NCI-H446 (cell line): Measurements from ENCODE around the gene CMTM7.
"Not testable (repeated sequence)": the region's sequence is repeated elsewhere in the genome, so short reads cannot be mapped to it uniquely, and the experiment has no call there.

Experiments used
- DNase-seq, 2 experiments: peaks; one replicate each; lab custom pipeline; 2025; lab: John Stamatoyannopoulos, UW

CMTM7 gene

DNA sequence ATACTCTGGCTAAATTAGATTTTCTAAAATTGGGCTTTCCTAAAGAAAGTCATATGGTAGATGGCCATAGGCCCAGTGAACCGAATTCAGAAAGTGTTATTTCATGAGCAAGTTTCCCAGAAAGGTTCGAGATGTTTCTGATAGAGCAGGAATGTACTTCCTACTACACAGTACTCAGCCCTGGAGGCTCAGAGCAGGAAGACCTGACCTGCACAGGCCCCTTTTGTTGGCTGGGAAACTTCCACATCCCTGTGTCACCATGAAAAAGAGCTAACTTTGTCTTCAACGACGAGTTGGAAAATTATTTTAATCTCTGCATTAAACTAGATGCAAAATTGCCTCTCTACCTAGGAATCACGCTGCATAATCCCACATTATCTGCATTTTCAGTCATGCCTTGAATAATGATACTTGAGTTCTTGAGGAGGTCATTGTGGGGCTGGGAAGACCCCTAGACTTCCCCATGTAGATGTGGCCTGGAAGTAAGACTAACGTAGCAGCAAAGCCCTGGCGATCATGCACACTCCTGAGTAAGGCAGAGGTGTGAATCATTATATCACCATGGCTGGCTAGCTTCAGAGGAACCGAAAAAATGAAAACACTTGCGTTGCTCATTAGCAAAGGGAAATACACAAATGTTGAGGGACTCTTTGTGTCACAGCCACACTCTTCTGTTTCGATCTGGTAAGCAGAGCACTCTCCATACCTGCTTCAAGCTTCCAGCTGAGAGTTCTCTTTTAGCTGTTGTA lies 47.1 kb downstream of the CMTM7 start:
- no peak for DNase-seq

GRCh38 chr3:32439421-32439820 lies 47.8 kb downstream of the CMTM7 start:
- not testable (repeated sequence) for DNase-seq

DNA sequence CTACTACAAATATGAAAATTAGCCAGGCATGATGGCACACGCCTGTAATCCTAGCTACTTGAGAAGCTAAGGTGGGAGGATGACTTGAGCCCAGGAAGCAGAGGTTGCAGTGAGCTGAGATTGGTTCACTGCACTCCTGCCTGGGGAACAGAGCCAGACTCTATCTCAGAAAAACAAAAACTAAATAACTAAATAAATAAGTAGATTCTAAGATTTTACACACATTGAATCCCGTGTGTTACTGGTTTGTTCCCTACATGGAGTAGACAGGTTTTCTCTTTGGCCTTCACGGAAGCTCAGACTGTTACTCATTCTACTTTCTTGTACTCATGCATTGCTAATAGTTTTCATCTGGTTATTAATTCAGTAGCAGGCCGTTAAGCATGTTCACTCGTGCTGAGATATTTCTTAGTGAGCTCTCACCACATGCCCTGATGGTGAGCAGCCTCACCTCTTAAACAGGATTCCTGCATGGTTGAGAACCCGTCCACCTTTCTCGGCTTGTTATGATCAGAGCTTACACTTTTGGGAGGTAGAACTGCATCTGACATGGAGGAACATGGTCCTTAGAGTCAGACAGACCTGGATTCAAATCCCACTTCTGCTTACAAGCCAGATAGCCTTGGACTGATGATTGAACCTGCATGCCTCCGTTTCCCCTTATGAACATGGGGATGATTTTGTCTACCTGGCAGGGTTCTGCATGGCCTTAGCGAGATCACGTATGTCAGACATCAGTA lies 49.1 kb downstream of the CMTM7 start:
- no peak for DNase-seq

- DNase-seq = no peak
Measured at GRCh38 chr3:32442766-32443165, 51.1 kb downstream of the CMTM7 start.

DNA sequence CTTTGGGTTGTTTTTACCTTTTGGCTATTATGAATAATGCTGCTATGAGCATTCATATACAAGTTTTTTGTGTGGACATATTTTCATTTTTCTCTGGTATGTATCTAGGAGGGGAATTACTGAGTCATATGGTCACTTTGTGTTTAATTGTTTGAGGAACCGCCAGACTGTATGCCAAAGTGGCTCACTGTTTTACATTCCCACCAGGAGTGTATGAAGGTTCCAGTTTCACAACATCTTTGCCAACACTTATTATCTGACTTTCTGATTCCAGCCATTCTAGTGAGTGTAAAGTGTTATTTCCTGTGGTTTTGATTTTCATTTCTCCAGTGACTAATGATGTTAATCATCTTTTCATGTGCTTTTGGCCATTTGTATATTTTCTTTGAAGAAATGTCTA lies 51.8 kb downstream of the CMTM7 start:
- peak in 1 of 2 experiments; percentile 3 for DNase-seq

- no peak for DNase-seq
Measured at GRCh38 chr3:32447865-32448400, 56.3 kb downstream of the CMTM7 start.

DNA sequence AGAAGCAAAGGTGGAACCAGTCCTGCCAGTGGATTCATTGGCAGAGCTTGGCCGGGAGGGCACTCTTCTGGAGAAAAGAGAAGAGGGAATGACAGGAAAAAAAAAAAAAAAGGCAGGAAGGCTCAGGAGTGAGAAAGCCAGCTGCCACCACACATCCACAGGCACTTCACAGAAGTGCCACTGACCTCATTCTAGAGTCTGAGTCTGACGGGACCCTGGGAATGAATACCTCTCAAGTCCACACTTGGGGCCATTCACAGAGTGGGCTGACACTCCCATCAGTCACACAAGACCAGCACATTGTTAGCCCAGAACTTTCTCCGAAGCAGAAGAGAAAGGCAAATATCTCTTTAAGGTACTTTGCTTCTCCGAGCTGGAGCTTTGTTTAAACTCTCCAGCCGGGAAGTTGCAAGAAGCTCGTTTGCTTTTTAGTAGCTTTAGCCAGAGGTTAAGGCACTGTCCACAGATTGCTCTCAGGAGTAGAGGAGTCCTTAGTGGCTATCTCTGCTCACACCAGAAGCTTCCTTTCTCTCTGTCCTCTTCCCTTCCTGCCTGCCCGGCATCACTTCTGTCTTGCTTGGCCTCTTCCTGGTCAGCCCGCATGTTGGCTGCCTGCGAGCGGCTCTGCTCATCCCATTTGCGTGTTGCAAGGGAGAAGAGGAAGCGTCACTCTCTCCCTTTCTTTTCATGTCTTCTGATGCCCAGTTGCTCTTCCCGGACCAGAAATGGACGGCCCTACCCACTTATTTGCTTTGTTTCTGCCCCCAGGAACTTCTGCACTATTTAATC lies 57.2 kb downstream of the CMTM7 start:
- DNase-seq = no peak

DNA sequence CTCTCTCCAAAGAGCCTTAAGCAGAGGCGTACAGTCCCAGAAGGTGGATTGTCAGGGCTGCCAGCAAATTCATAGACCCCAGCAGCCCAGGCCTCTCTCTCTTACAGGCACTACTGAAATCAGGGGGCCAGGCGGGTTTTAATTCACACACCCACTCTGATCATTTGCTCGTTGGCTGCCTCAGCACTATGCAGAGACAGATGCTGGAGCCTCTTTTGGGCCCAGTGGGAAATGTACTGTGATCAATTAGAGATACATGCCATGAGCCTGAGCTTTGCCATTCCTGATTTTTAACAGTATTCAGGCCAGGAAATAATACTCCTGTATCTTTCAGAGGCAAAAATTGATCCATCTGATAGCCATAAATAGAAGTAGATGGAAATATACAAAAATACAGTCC lies 58.0 kb downstream of the CMTM7 start:
- no peak for DNase-seq

GRCh38 chr3:32450426-32450825 lies 58.8 kb downstream of the CMTM7 start:
- DNase-seq = no peak

DNA sequence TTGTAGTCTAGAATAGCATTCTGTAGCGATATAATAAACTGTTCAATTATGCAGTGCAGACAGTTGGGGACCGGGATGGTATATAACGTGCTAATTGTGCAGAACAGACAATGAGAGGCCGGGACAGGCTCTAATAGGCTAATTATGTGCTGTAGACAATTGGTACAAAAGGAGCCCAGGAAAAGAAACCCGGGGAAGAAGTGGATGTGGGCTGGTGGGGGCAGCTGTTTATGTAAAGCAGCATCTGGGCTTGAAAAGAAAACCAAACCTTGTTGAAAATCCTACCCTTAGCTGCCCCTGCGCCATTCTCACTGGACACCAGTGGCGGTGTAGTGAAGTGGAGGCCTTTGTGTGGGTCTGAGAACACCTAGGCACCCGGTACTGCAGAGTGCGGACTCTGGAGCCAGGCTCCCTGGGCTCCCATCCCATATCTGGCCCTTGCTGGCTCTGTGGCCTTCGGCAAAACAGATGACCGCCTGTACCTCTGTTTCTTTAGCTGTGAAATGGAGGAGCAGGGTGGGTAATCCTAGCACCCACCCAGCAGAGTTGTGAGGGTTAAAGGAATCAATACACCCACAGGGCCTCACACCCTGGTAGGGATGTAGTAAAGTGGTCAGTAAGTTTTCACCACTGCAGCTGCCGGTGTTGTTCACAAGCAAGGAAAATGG lies 59.5 kb downstream of the CMTM7 start:
- no peak for DNase-seq

DNA sequence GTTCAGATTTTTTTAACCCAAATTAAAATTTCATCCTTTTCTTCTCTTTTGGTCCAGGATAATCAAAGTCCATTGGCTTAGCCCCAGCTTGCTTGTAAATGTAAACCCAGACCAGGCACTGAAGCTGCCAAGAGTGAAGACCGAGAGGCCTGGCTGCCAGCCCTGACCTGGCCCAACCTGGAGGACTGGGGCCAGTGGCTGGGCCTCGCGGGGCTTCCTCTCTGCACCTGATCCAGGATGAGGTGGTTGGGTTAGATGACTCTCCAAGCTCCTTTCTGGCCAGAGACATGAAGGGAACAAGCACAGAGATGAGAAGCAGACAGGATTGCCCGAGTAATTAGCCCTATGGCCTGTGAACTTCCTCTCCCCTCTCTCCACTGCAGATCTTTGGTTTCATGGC lies 60.4 kb downstream of the CMTM7 start:
- DNase-seq = no peak

DNA sequence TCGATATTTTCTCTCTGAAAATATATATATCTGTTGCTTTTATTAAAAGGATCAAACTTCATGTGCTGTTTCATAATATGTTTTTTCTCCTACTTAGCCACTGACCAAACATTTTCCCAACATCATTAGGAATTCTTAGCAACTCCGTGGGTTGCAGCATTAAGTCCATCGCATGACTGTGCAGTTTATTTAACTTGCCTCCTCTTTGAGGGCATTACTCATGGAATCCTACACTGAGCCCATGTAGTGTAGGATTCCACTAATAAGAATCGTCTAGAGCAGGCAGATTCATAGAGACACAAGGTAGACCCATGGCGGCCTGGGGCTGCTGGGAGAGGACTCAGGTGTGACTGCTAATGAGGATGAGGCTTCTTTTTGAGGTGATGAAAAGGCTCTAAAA lies 61.7 kb downstream of the CMTM7 start:
- DNase-seq = no peak

- no peak for DNase-seq
Measured at GRCh38 chr3:32454111-32454510, 62.5 kb downstream of the CMTM7 start.

- DNase-seq = no peak
Measured at GRCh38 chr3:32454731-32455608, 63.3 kb downstream of the CMTM7 start.

GRCh38 chr3:32455609-32456428 lies 64.2 kb downstream of the CMTM7 start:
- no peak for DNase-seq

DNA sequence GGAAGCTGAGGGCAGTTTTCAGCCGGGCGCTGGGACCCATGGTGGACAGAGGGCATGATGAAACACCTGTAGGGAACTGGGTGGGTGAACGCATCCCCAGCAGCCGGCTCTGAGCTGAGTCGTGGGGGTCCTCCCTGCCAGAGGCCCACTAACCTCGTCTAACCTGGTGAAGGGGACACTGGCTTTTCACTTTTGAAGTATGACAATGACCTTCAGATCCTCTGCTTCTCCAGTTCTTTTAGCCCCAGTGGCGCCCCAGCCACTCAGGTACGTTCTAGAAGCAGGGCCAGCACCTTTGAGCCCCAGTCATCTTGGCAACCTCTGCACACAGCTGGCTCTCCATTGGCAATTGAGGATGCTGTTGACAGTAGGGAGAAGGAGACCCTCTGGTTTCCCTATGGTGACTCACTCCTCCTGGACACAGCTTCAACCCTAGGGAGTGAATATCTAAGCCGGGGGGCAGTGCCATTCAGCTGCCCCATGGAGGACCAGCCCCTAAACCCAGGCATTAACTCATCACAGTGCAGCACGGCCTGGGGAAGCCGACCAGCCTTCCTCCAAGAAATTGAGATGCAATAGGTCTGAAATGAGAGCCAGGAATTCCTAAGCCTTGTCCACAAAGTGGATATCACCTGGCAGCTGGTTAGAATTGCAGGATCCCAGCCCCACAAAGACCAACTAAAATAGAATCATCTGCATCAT lies 64.9 kb downstream of the CMTM7 start:
- no peak for DNase-seq

DNA sequence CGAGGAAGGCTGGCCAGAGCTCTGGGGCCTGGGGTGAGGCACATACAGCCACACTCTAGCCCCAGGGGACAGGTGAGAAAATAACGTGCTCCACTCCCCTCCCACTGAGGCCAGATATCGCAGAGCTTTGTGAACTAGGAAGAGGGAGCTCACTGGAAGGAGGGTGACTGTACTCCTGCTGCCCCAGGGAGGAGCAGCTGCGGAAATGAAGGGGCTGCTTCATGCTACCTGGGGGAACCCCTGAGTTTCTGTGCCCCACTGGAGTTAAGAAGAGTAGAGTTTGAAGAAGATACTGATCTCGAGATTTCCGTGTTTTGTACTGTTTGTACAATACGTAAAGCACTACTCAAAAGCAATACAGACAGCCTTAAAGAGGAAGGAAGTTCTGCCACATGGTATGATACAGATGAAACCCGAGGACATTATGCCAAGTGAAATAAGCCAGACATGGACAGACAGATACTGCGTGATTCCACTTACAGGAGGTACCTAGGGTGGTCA lies 66.4 kb downstream of the CMTM7 start:
- no peak for DNase-seq

DNA sequence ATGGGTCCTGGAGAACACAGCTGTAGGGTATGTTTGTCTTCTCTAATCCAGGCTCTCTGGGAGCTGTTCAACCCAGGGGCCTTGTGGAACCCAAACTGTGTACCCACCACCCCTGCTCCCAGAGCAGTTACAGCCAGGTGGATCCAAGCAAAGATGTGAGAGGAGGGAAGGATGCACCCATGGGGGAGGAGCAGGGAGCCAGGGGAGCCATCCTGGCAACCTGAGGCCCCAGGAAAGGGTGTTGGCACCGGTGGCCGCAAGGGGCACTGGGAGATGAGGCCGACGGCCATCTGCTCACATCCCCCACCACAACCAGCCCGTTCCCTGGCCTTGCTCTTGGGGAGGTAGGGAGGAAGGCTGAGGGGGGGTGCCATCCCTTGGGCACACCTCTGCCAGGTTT lies 67.8 kb downstream of the CMTM7 start:
- no peak for DNase-seq

GRCh38 chr3:32460031-32460749 lies 68.5 kb downstream of the CMTM7 start:
- no peak for DNase-seq
